COLO668 (cell line): ENCODE data around the gene TMEM61.

Experiments
- DNase-seq: peaks from one replicate; lab custom pipeline; 2025; ENCODE audit not compliant: unreplicated experiment; lab: John Stamatoyannopoulos, UW

TMEM61 gene

DNA sequence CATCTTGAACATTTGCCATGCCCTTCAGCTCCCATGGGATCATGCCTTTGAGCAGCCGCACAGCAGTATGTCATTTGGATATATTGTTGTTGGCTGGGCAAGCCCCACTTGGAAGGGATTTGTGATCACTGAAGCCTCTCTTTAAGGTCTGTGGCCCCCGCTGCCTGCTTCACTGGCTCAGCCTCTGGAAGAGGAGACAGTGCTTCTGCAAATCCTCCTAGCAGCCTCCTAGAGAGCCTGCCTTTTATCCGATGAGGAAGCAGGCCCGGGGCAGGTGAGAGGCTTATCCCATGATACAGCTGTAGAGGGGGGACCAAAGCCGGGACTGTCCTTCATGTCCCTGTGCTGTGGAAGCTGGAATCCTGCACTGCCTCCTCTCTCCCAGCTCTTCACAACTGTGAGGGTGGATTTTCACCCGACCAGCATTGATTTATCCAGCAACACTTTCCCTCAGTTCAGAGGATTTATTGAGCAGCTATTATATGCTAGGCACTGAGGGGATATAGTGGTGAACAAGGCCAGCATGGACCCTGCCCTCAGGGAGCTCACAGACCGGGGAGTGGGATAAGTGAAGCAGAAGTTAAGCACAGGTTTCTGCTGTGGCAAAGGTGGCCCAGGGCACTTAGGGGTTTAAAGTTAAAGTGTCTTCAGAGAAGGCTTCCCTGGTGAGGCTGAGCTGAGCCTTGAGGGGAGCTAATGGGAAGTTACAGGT is 3.9 kb downstream of the TMEM61 start:
- DNase-seq, result no peak

- no peak for DNase-seq
These were observed 5.1 kb downstream of the TMEM61 start for GRCh38 chr1:54985556-54985955.

GRCh38 chr1:54986025-54986424 is 5.6 kb downstream of the TMEM61 start:
- no peak for DNase-seq

GRCh38 chr1:54986533-54986932 is 6.1 kb downstream of the TMEM61 start:
- no peak for DNase-seq

DNA sequence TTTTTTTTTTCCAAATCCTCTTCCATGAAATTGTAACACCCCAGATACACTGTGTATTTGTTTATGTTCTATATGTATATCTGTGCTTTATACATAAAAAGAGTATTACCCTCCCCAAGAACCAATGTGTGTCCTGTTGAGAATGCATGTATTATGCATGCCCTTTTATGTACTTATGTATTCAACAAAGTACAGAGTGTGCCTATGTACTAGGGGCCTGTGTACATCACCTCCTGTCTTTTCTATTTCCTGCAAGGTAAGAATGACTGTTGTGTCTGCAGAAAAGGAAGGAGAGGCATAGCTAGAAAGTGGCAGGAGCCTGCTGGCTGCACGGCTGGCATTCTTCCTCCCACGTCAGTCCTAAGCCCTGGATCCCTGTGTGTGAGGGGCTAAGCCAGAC is 7.0 kb downstream of the TMEM61 start:
- DNase-seq, result no peak

- DNase-seq, result peak; percentile 86
These were observed 7.7 kb downstream of the TMEM61 start for GRCh38 chr1:54987919-54988705.

GRCh38 chr1:54988975-54989374 is 8.5 kb downstream of the TMEM61 start:
- DNase-seq, result no peak

DNA sequence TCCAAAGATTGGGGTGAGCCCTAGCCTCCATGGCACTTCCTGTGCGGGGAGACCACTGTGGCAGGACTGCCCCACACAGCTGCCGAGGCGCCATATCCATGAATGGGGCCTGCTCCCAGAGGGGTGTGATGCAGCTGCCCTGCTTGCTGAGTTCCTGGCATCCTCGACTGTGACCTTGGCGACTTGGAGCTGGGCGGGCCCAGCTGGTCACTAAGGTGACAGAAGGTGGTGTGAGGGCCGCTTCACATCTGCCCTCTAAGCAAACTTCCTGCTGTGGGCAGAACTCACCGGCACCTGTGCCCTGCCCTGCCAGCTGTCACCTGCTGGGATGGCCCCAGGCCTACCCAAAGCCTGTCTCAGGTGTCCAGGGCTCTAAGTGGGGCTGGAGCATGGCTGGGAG is 9.0 kb downstream of the TMEM61 start:
- peak; percentile 100 for DNase-seq

- no peak for DNase-seq
These were observed 9.8 kb downstream of the TMEM61 start for GRCh38 chr1:54989968-54990810.

GRCh38 chr1:54990916-54991315 is 10.5 kb downstream of the TMEM61 start:
- DNase-seq, result no peak

DNA sequence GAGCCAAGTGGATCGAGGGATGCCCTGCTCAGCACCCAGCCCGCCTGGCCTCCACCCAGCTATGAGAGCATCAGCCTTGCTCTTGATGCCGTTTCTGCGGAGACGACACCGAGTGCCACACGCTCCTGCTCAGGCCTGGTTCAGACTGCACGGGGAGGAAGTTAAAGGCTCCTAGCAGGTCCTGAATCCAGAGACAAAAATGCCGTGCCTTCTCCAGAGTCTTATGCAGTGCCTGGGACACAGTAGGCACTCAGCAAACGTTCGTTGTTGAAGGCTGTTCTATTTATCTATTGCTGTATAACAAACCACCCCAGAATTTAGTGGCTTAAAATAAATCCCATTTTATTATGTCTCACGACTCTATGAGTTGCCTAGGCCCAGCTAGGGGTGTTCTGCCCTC is 11.5 kb downstream of the TMEM61 start:
- DNase-seq, result no peak

- no peak for DNase-seq
These were observed 12.7 kb downstream of the TMEM61 start for GRCh38 chr1:54993140-54993539.

GRCh38 chr1:54994355-54994990 is 14.0 kb downstream of the TMEM61 start:
- no peak for DNase-seq

GRCh38 chr1:54995013-54995760 is 14.8 kb downstream of the TMEM61 start:
- DNase-seq, result peak; percentile 58

- no peak for DNase-seq
These were observed 15.4 kb downstream of the TMEM61 start for GRCh38 chr1:54995835-54996234.

DNA sequence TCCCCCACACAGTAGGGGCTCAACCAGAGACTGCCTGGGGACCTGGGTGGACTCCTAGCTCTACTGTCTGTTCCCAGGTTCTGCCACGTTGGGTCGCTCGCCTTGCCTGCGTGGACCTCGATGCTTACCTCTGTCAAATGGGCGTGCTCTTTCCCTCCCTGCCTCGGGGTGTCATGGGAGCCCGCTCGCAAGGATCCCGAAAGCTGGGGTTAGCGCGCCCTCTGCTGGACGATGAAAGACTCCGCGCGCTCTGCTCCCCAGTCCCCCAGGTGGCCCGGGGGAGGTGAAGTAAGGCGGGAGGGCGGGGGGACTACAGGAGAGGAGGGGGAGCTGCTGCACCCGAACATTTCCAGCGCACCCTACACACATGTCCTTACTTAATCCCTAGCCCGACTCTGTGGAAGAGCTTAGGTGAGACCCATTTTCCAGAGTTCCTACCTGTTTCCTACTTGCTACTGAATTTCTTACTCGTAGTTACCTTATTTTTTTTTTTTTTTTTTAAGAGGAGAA is 16.0 kb downstream of the TMEM61 start:
- peak; percentile 96 for DNase-seq

GRCh38 chr1:54996869-54997710 is 16.7 kb downstream of the TMEM61 start:
- no peak for DNase-seq

GRCh38 chr1:54997711-54997986 is 17.2 kb downstream of the TMEM61 start:
- DNase-seq, result no peak

- no peak for DNase-seq
These were observed 17.7 kb downstream of the TMEM61 start for GRCh38 chr1:54998100-54998499.

GRCh38 chr1:54998677-54999076 is 18.2 kb downstream of the TMEM61 start, which contains the start of gene BSND:
TSS of gene BSND (plus strand) at chr1:54998933. CDS start at chr1:54999187, 254 bp downstream.
- no peak for DNase-seq
